Nephron (organoid): Measurements from ENCODE around the gene SCGB3A1.

Source experiments
- H3K27ac Mint-ChIP-seq, 3 experiments: 2 replicates each; pipeline ENCODE4 v1.8.0; 2020; ENCODE audit warnings: mixed read lengths in 3 of 3, mild to moderate bottlenecking in 2 of 3, moderate library complexity in 1 of 3
- H3K27me3 Mint-ChIP-seq: 2 replicates; pipeline ENCODE4 v1.8.0; 2021; ENCODE audit warnings: low read depth, mild to moderate bottlenecking, moderate library complexity, mixed read lengths
- H3K36me3 Mint-ChIP-seq: 2 replicates; pipeline ENCODE4 v1.8.0; 2020; ENCODE audit warnings: low read depth, mixed read lengths
- H3K4me1 Mint-ChIP-seq: 2 replicates; pipeline ENCODE4 v1.8.0; 2020; ENCODE audit warnings: mixed read lengths
- H3K4me3 Mint-ChIP-seq, 3 experiments: 2 replicates each; pipeline ENCODE4 v1.8.0; 2020; ENCODE audit warnings: mild to moderate bottlenecking in 3 of 3, mixed read lengths in 3 of 3, moderate library complexity in 2 of 3
- H3K9me3 Mint-ChIP-seq: 2 replicates; pipeline ENCODE4 v1.8.0; 2020; ENCODE audit warnings: mixed read lengths
- CTCF ChIP-seq, 3 experiments: fragments of 200-600 bp; sonication (generic); IDR thresholded peaks; one replicate each; pipeline ENCODE4 v1.5.0; 2021; ENCODE audit warnings: antibody characterized with exemption in 3 of 3; ENCODE audit not compliant: unreplicated experiment in 3 of 3

Gene SCGB3A1

DNA sequence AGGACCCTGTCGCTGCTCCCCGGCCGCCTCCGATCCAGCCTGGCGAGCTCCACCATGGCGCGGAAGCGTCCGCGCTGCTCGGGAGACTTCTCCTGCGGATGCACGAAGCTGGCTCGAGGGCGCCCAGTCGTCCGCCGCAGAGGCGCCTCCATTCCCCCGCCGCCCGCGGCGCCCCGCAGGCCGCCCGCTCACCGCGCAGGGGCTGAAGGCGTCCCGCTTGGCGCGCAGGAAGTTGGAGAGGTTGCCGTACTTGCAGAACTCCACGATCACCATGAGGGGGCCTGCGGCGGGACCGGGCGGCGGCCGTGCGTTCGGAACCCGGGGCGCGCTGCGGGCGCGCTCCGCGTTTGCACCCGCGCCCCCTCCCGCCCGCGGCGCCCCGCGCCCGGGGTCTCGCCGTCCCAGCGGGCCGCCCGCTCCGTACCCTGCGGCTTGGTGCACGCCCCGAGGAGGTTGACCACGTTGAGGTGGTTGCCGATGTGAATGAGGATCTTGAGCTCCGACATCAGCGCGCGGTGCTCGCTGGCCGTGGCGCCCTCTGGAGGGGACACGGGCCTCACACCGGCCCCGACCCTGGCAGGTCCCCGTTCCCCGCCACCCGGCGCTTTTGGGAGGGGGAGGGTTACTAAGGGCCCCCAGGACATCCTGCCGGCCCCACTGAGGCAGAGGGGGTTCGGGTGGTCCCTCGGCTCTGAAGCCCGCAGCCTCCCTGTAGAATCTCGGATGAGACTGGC lies 27.7 kb upstream of the SCGB3A1 start:
- no peak overlapping the region for H3K27ac Mint-ChIP-seq
- no peaks in the 10 kb centered on the region for H3K9me3 Mint-ChIP-seq
- peaks cover 24% of the 10 kb centered on the region for H3K27me3 Mint-ChIP-seq
- H3K4me1 Mint-ChIP-seq: peaks cover 4% of the 10 kb centered on the region
- TF ChIP-seq CTCF (IDR thresholded peaks at IDR 0.05; ENCODE audit: unreplicated experiment in 3 of 3): peak; percentile 46 to 68 (median 54)
- peak overlapping the region; percentile 77 to 78 (median 78) for H3K4me3 Mint-ChIP-seq
- H3K36me3 Mint-ChIP-seq: no peaks in the 10 kb centered on the region

DNA sequence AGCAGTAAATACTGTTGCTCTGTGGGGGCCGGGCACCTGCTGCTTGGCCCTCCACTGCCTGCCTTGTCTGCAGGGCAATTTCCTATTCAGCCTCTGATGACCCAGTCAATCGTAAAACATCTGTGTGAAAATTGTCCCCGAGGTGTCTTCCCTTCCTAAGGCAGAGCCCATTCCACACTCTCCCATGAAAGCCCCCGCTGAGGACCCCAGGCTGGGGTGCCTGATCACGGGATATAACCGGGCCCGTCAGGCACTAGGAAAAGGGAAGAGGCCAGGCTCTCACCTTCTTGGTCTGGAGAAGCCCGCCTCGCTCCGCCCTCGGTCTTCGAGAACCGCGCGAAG lies 27.2 kb upstream of the SCGB3A1 start:
- no peaks in the 10 kb centered on the region for H3K36me3 Mint-ChIP-seq
- peak overlapping the region; percentile 76 to 78 (median 78) for H3K4me3 Mint-ChIP-seq
- H3K27ac Mint-ChIP-seq: no peak overlapping the region
- H3K4me1 Mint-ChIP-seq: peaks cover 6% of the 10 kb centered on the region
- no peaks in the 10 kb centered on the region for H3K9me3 Mint-ChIP-seq
- TF ChIP-seq CTCF (IDR thresholded peaks at IDR 0.05; ENCODE audit: unreplicated experiment in 3 of 3): no peak
- peaks cover 24% of the 10 kb centered on the region for H3K27me3 Mint-ChIP-seq

- TF ChIP-seq CTCF (IDR thresholded peaks at IDR 0.05; ENCODE audit: unreplicated experiment in 3 of 3): no peak
- no peaks in the 10 kb centered on the region for H3K9me3 Mint-ChIP-seq
- H3K36me3 Mint-ChIP-seq: no peaks in the 10 kb centered on the region
- no peak overlapping the region for H3K4me3 Mint-ChIP-seq
- H3K4me1 Mint-ChIP-seq: peaks cover 10% of the 10 kb centered on the region
- H3K27ac Mint-ChIP-seq: peak overlapping the region; percentile 40 to 45 (median 41)
- H3K27me3 Mint-ChIP-seq: peaks cover 5% of the 10 kb centered on the region
These were observed 22.5 kb upstream of the SCGB3A1 start for GRCh38 chr5:180613814-180614188.

- no peaks in the 10 kb centered on the region for H3K9me3 Mint-ChIP-seq
- H3K4me1 Mint-ChIP-seq: peaks cover 8% of the 10 kb centered on the region
- H3K27ac Mint-ChIP-seq: peak overlapping the region; percentile 40 to 45 (median 41)
- no peak for TF ChIP-seq CTCF (IDR thresholded peaks at IDR 0.05; ENCODE audit: unreplicated experiment in 3 of 3)
- H3K4me3 Mint-ChIP-seq: peak overlapping the region in 1 of 3 experiments; percentile 20
- H3K27me3 Mint-ChIP-seq: peaks cover 2% of the 10 kb centered on the region
- no peaks in the 10 kb centered on the region for H3K36me3 Mint-ChIP-seq
These were observed 22.0 kb upstream of the SCGB3A1 start for GRCh38 chr5:180613188-180613813.

- H3K27ac Mint-ChIP-seq: peak overlapping the region in 1 of 3 experiments; percentile 32
- no peak for TF ChIP-seq CTCF (IDR thresholded peaks at IDR 0.05; ENCODE audit: unreplicated experiment in 3 of 3)
- H3K4me3 Mint-ChIP-seq: no peak overlapping the region
- no peaks in the 10 kb centered on the region for H3K27me3 Mint-ChIP-seq
- H3K36me3 Mint-ChIP-seq: no peaks in the 10 kb centered on the region
- peaks cover 7% of the 10 kb centered on the region for H3K4me1 Mint-ChIP-seq
- no peaks in the 10 kb centered on the region for H3K9me3 Mint-ChIP-seq
These were observed 21.4 kb upstream of the SCGB3A1 start for GRCh38 chr5:180612683-180613082.
